Ureter (tissue), 1 donor: ENCODE data around the gene GAS7. TPM values are rescaled to one million over a fixed set of nuclear protein-coding genes. Genes with fewer than 3 reads are reported as not detected.

Experiments used
- DNase-seq: peaks from one replicate; pipeline ENCODE4 v3.0.0-alpha.2; 2020; ENCODE audit warnings: low spot score
- total RNA-seq: library from RNA; stranded (reverse); gene quantifications from one replicate; pipeline ENCODE4 v1.2.4, GENCODE V29; 2023
- donor health status: DM: yes; HTN: yes; CAD: no.

The GAS7 gene
- total RNA-seq, 1 donor from 2014 or later, result 31.2 TPM

DNA sequence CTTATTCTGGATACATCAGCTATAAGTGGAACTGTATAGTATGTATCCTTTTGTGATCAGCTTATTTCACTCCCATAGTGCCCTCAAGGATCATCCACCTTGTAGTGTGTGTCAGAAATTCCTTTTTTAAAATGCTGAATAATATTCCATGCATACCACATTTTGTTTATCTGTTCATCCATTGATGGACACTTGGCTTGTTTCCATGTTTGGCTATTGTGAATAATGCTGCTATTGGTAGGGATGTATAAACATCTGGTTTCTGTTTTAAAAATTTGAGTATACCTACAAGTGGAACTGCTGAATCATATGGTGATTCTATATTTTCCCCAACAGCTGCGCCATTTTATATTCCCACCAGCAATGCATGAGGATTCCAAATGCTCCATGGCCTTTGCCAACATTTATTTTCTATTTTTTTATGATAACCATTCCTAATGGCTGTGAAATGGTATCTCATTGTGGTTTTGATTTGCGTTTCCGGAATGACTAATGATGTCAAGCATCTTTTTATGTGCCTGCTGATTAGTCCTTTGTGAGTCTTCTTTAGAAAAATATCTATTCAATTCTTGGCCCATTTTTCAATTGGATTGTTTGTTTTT is 304.9 kb downstream of the GAS7 start:
- no peak for DNase-seq

DNA sequence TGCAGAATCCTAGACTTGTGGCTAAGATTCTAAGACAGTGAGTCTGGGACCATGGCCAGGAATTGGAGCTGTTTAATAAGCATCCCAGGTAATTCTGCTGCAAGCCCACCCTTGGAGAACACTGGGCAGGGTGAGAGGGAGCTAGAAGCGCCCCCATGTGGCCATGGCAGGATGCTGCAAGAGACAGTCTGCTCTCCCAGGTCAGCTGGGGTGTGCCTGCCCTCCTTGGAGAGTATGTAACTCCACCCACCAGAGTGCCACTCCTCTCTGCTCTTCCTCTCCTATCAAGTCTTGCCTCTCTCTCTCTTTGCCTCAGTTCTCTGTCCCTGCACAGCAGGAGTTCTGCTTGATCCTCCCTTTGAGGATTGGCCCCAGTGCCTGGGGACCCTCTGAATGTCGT is 308.3 kb downstream of the GAS7 start:
- DNase-seq, result no peak

DNA sequence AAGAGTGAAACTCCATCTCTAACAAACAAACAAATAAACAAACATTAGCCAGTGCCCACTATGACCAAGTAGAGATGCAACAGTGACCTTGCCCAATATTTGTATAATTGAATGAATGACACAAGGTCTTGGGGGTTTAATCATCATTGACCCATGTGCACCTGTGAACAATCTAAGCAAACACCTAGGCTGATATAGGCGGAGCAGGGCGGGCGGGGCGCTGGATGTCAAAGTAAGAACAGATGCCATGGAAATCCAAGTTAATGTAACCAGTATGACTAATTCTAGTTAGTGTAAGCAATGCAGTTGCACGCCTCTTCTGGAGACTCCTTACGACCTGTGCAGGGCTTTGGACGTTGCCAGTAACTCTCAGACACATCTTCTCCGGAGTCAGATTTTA is 310.9 kb downstream of the GAS7 start:
- DNase-seq, result no peak

DNA sequence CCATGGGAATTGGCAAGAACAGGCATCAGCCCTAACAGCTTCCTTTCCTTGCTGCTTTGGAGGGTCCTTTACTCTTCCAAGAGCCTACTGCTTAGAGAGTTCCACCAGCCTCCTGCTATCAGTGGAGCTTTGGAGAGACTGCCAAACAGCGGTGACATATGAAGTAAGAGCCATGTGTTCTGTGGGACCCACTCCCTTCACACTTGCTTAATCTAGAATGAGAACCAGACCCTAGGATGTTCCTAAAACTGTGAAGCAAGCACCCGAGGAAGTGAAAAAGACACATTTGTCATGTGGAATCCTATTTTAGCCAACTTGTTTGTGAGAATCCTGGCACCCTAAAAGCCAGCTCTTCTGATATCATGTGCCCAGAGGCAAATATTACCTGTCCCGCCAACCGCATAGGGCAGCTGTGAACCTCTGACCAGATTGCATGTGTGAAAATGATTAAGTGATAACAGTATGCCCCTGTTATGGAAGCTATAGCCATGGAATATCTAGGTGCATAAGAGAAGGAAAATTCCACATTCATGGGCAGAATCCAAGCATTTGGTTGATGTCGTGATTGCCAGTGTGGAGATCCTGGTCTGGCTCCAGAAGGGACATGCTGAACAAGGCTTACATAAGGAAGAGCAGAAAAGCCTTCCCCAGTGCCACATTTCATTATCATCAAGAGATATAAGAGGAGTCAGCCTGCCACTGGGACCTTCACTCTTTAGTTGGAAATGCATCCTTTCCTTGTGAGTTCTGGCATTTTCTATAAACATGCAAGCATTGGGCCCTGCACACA is 312.1 kb downstream of the GAS7 start:
- DNase-seq, result no peak

DNA sequence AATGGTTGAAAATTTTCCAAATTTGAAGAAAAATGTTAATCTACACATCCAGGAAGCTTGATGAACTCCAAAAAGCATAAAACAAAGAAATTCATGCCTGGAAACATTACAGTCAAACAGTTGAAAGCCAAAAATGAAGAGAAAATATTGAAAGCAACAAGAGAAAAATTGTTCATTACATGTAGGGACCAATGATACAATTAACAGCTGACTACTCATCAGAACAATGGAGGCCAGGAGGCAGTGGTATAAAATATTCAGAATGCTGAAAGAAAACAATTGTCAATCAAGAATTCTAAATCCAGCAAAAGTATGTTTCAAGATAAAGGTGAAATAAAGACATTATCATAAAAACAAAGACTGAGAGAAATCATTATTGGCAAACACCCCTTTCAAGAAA is 315.0 kb downstream of the GAS7 start:
- no peak for DNase-seq

DNA sequence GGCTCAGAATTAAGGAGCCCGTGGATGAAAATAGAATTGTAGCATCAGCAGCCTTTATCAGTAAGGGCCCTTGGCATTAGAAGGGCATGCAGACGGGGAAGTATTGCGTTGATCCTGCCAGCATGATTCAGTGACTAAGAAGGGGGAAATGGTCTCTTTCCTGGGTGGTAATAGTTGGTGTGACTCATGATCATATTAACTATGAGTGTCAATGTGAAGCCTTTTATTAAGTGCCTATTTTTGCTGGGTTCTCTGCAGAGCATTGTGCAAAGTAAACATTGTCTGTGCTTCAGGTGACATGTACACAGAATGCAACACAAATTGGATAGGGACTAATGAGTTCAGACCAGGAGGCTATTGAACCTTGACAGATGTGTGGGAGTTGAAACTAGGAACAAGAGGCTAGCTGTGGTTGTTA is 317.8 kb downstream of the GAS7 start:
- no peak for DNase-seq

DNA sequence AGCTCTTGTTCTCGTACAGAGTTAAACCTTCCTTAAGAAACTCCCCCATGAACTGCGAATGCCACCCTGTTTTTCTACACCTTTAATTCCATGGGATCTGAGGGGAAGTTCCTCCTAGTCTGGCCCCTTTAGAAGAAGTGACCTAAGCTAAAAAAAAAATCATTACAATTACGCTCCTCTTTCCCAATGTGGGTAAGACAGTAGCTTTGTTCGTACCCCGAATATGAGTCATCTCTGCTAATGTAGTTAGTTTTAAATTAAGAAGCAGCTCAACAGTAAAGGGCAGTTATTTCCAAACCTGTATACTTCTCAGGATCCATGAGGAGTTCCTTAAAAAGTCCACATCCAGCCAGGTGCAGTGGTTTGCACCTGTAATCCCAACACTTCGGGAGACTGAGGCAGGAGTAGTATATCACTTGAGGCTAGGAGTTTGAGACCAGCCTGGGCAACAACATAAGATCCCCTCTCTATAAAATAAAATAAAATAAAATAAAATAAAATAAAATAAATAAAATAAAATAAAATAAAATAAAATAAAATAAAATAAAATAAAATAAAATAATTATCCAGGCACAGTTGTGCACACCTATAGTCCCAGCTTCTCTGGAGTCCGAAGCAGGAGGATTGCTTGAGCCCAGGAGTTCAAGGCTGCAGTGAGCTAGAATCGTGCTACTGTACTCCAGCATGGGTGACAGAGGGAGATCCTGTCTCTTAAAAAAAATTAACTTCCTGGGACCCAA is 319.4 kb downstream of the GAS7 start:
- no peak for DNase-seq

DNA sequence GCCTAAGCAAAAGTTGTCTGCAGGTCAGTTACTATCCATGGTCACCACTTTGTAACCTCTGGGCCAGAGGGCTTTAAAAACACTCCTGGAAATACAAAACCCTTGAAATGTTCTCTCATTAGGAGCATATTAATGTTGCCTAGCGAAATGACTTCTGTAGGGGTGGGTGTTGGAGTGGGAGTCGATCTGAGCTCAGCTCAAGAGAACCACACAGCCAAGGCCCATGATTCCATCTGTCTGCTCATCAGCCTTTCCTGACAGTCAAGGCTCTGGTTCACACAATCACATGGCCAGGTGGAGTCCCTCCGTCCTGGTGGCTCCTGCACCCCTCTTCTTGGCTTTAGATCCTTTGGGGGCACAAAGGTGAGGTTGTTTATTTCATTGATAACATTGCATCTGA is 320.1 kb downstream of the GAS7 start:
- no peak for DNase-seq

DNA sequence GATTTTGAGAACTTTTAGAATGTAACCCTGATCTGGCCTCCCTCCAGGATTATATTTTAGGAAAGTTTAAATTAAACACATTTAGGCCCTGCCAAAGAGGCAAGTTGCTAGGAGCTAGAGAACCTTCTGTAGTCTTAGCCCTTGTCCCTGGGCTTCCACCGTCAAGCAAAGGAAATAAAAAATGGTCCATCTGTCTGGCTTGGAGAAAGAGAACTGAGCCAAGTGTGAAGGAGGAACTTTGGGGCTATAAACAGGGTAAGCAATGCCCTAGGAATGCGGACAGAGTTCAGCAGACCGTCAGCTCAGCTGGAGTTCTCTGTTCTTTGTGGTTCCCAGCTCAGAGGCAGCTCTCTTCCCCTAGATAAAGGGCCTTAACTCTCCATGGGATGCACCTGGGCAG is 323.0 kb downstream of the GAS7 start:
- DNase-seq, result no peak

DNA sequence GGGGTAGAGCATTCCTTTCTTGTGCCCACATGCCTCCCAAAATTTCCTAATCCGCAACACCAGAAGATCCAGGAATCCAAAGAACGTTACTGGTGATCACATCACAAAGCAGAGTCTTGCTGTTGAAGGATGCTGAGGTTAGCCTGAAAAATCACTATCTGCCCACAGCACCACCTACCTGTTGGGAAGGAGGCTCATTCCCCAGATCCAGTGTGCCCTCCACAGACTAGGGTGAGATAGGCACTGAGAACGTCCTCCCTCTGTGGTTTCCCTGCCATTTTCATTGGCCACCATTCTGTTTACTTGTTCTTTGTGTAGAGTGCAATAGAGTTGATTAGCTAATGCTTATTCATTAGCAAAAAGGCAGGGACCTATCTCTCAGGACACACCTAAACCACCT is 323.7 kb downstream of the GAS7 start:
- DNase-seq, result no peak

DNA sequence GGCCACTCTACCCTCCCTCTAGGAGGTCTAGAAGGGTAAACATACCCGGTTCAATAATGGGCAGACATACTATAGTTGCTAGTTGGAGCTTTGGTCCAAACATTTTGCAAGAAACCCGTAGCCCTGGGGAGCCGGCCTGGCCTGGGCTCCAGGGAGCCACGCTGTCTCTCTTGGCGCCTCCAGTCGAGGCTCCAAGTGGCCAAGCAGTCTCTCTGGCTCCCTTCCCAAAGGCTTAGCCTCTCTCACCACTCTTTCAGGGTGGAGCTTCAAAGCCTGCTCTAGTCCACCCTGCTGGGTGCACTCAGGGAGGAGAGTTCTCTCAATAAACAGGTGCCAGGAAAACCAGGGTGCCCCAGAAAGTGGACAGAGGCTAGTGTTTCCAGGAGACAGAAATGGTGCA is 325.6 kb downstream of the GAS7 start:
- DNase-seq, result no peak

DNA sequence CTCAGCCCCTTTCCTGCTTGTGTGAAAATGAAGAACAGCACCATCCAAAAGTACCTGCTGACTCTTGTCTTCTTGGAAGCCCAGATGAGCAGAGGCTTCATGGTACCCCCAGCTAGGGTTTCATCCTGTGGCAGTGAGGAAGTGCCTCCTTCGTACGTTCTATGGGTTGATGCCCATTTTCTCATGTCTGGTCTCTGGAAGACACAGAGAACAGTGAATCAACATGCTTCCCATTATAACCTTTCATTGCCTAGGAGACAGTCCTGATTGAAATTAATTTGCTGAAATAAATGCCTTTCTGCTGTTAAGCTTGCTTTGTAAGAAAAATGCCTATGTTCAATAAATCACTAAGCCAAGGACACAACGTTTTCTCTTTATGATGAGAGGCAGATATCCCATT is 329.9 kb downstream of the GAS7 start:
- DNase-seq, result no peak

DNA sequence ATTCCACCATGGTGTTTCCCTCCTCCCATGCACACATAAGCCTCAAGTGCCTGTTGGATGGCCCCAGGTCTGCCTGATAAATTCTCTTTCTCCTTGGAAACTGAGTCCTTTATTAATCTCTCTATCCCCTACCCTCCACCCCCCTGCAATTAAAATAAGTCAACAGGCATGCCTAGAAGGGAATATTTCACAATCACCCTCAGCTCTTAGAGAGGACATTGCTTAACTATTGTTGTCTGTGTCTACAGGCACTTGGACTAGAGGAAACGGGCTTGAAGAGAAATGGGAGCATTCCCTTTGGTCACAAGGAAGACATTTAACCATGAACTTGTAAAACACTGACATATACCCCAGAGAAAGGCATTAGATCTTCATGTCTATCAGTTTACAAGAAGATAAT is 332.8 kb downstream of the GAS7 start:
- DNase-seq, result no peak

DNA sequence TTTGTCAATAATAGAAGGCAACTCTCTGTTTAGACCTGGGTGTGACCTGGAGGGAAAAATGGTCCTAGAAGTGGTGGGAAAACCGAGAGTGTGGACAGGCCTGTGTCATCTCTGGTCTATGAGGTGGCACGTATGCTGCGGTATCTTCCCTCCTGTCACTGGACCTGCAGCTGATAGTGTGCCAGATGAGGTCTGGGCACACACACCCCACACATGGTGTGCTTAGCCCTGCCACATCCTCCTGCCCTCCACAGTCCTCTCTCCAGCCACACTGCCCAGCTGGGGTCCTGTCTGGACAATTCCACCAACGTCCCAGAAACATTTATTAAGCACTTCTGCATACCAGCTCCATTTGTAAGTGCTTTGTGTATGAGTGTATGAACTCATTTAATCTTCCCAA is 335.5 kb downstream of the GAS7 start:
- no peak for DNase-seq

DNA sequence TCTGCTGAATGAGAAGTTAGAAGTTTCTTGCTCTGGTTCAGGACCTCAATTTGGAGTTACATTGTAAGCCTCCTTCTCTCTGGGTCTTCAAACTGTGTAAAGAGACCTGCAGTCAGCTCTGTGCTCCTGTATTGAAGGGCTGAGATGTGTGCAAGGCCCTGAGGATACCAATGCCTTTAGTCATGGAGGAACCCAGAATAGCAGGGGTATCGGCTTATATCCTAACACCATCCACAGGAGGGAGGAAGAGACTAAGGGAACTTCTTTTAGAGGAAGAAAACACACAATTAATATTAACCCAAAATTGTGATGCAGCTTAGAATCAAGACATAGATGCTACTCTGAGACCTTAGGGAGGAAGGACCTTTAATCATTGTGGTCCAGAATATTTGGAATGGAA is 336.2 kb downstream of the GAS7 start:
- DNase-seq, result no peak

DNA sequence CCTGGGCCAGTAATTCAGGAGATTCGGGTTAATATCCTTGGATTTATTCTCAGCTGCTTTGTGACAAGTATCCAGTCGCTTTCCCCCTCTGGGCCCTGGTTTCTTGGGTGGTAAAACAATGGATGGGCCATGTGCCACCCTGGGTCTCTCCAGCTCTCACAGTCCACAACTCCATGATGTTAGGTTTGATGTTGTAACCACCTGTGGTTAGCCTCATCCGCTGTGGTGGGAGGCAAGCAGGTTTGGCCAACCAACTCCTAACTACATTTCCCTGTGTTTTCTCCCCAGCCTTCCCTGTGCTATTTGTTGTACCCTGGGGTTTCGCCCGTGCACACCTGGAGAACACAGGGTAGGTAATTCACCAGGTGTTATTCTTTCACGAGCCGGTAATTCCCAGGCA is 337.6 kb downstream of the GAS7 start:
- no peak for DNase-seq

Other genes with a start within 250 kb of the GAS7 start
- not detected for gene MYH13, start 174.4 kb upstream of the GAS7 start, total RNA-seq
- not detected for gene MYH8, start 223.3 kb upstream of the GAS7 start, total RNA-seq